SK-N-MC (cell line): ENCODE results near the gene TLDC2.

Experiments
- DNase-seq: peaks from one replicate; pipeline ENCODE4 v3.0.0-alpha.2; 2011; ENCODE audit warnings: low read depth, low spot score
- H3K27ac ChIP-seq: fragments of 200-600 bp; sonication (generic); 2 replicates; pipeline ENCODE4 v1.5.1; 2016; ENCODE audit warnings: mixed run types
- H3K36me3 ChIP-seq: fragments of 200-600 bp; sonication (generic); 2 replicates; pipeline ENCODE4 v1.6.1; 2017; ENCODE audit warnings: antibody characterized with exemption, low read length, mixed read lengths; ENCODE audit not compliant: insufficient read depth
- H3K4me3 ChIP-seq: fragments of 200-600 bp; sonication (generic); 2 replicates; pipeline ENCODE4 v1.5.1; 2016
- H3K9ac ChIP-seq: fragments of 200-600 bp; sonication (generic); 2 replicates; pipeline ENCODE4 v1.8.0; 2017; ENCODE audit warnings: mixed run types, mixed read lengths; ENCODE audit not compliant: insufficient read length
- H3K9me3 ChIP-seq: fragments of 200-600 bp; sonication (generic); 2 replicates; pipeline ENCODE4 v1.6.1; 2017; ENCODE audit warnings: low read depth, mild to moderate bottlenecking, antibody characterized with exemption, low read length, moderate library complexity, mixed read lengths
- EZH2 ChIP-seq: fragments of 200-600 bp; sonication (generic); IDR thresholded peaks from one replicate; pipeline ENCODE4 v1.6.1; 2017; ENCODE audit warnings: antibody characterized with exemption
- FOXP2 ChIP-seq: optimal IDR thresholded peaks from 2 replicates; pipeline ENCODE3; 2011; ENCODE audit warnings: mild to moderate bottlenecking, moderate library complexity; ENCODE audit not compliant: insufficient read depth; ENCODE audit errors: extremely low read length, control extremely low read depth
- POLR2AphosphoS5 ChIP-seq: IDR thresholded peaks from 2 replicates; pipeline ENCODE4 v1.6.1; 2012; ENCODE audit warnings: mild to moderate bottlenecking, low read depth, low read length, borderline replicate concordance

TLDC2 gene

GRCh38 chr20:36875702-36876472 lies at the start of gene TLDC2:
TLDC2 (plus strand) TSS chr20:36876138; CDS start chr20:36876175, 37 bp downstream.
- Histone ChIP-seq H3K9me3 (no peaks in the 10 kb centered on the region), H3K36me3 (no peaks in the 10 kb centered on the region), H3K4me3 (no peak within 1 kb of the TSS), H3K27ac (no peak within 1 kb of the TSS), H3K9ac (no peak within 1 kb of the TSS)
- no peak for TF ChIP-seq EZH2
- no peak for TF ChIP-seq POLR2AphosphoS5
- TF ChIP-seq FOXP2, result no peak
- DNase-seq, result no peak

- H3K27ac ChIP-seq, result no peak overlapping the region
- TF ChIP-seq FOXP2 (no peak), POLR2AphosphoS5 (no peak), EZH2 (no peak)
- no peak overlapping the region for H3K9ac ChIP-seq
- peaks cover 8% of the 10 kb centered on the region; the same call in 1 of the 2 replicates for H3K36me3 ChIP-seq
- H3K9me3 ChIP-seq, result no peaks in the 10 kb centered on the region
- no peak for DNase-seq
- no peak overlapping the region for H3K4me3 ChIP-seq
Observed at GRCh38 chr20:36826554-36827244, 49.2 kb upstream of the TLDC2 start.

- Histone ChIP-seq H3K9me3 (no peaks in the 10 kb centered on the region), H3K4me3 (no peak overlapping the region), H3K27ac (no peak overlapping the region), H3K36me3 (peaks cover 8% of the 10 kb centered on the region; the same call in 1 of the 2 replicates), H3K9ac (no peak overlapping the region)
- TF ChIP-seq POLR2AphosphoS5, result no peak
- TF ChIP-seq FOXP2, result no peak
- no peak for TF ChIP-seq EZH2
- no peak for DNase-seq
Observed at GRCh38 chr20:36827541-36828279, 48.2 kb upstream of the TLDC2 start.

GRCh38 chr20:36830791-36831691 lies 44.9 kb upstream of the TLDC2 start:
- Histone ChIP-seq H3K4me3 (no peak overlapping the region), H3K36me3 (peaks cover 8% of the 10 kb centered on the region; the same call in 1 of the 2 replicates), H3K27ac (no peak overlapping the region), H3K9me3 (no peaks in the 10 kb centered on the region), H3K9ac (no peak overlapping the region)
- no peak for TF ChIP-seq EZH2
- no peak for TF ChIP-seq FOXP2
- no peak for TF ChIP-seq POLR2AphosphoS5
- DNase-seq, result no peak

GRCh38 chr20:36832791-36833190 lies 43.1 kb upstream of the TLDC2 start:
- H3K36me3 ChIP-seq, result peaks cover 8% of the 10 kb centered on the region; the same call in 1 of the 2 replicates
- no peak for DNase-seq
- no peaks in the 10 kb centered on the region for H3K9me3 ChIP-seq
- no peak overlapping the region for H3K4me3 ChIP-seq
- TF ChIP-seq FOXP2 (no peak), POLR2AphosphoS5 (no peak), EZH2 (no peak)
- 0 out of 2 replicates have a peak overlapping the region, but pooled peaks have one; percentile 42 for H3K27ac ChIP-seq
- no peak overlapping the region for H3K9ac ChIP-seq

- H3K9ac ChIP-seq, result no peak overlapping the region
- DNase-seq, result no peak
- H3K4me3 ChIP-seq, result no peak overlapping the region
- H3K9me3 ChIP-seq, result no peaks in the 10 kb centered on the region
- H3K36me3 ChIP-seq, result peaks cover 5% of the 10 kb centered on the region; the same call in 1 of the 2 replicates
- no peak overlapping the region for H3K27ac ChIP-seq
- no peak for TF ChIP-seq FOXP2
Observed at GRCh38 chr20:36833275-36834020, 42.5 kb upstream of the TLDC2 start.

GRCh38 chr20:36835025-36835424 lies 40.9 kb upstream of the TLDC2 start:
- peak overlapping the region; percentile 63 for H3K9ac ChIP-seq
- no peak for DNase-seq
- peak overlapping the region; percentile 79 for H3K27ac ChIP-seq
- peak overlapping the region; percentile 58 for H3K4me3 ChIP-seq
- H3K9me3 ChIP-seq, result no peaks in the 10 kb centered on the region
- H3K36me3 ChIP-seq, result no peaks in the 10 kb centered on the region
- TF ChIP-seq FOXP2 (no peak), POLR2AphosphoS5 (no peak), EZH2 (no peak)
